Suprapubic skin (tissue), 4 donors: ENCODE data around the gene FNBP1L. TPM values are rescaled to one million over a fixed set of nuclear protein-coding genes. Genes with fewer than 3 reads are reported as not detected.

ENCODE experiments used
- DNase-seq, 2 donors: peaks; one replicate each; pipeline ENCODE4 v3.0.0-alpha.2; 2019; ENCODE audit warnings: low spot score in 2 of 2
- H3K27ac ChIP-seq: fragments of 200-600 bp; sonication (generic); one replicate; pipeline ENCODE4 v1.5.1; 2019
- H3K27me3 ChIP-seq: fragments of 200-600 bp; sonication (generic); one replicate; pipeline ENCODE4 v1.5.1; 2019
- H3K36me3 ChIP-seq: fragments of 200-600 bp; sonication (generic); one replicate; pipeline ENCODE4 v1.5.1; 2019
- H3K4me1 ChIP-seq: fragments of 200-600 bp; sonication (generic); one replicate; pipeline ENCODE4 v1.5.1; 2019
- H3K4me3 ChIP-seq: fragments of 200-600 bp; sonication (generic); one replicate; pipeline ENCODE4 v1.5.1; 2019; ENCODE audit warnings: mild to moderate bottlenecking
- H3K9me3 ChIP-seq: fragments of 200-600 bp; sonication (generic); one replicate; pipeline ENCODE4 v1.5.1; 2019
- CTCF ChIP-seq, 2 donors: fragments of 200-600 bp in 1 of 2; fragments of 450-650 bp in 1 of 2; sonication (generic) in 1 of 2; IDR thresholded peaks; one replicate each; pipeline ENCODE4 v1.5.1; 2016 to 2019; ENCODE audit warnings: antibody characterized with exemption in 2 of 2, mild to moderate bottlenecking in 1 of 2, moderate library complexity in 1 of 2
- EP300 ChIP-seq: sonication (generic); formaldehyde crosslinking; IDR thresholded peaks from one replicate; pipeline ENCODE4 v1.6.1; 2017; ENCODE audit warnings: antibody characterized with exemption
- POLR2A ChIP-seq, 2 donors: fragments of 450-650 bp; IDR thresholded peaks; one replicate each; pipeline ENCODE4 v1.6.1; 2017; ENCODE audit warnings: antibody characterized with exemption in 2 of 2, mild to moderate bottlenecking in 2 of 2, moderate library complexity in 2 of 2
- POLR2AphosphoS5 ChIP-seq, 3 donors: sonication (generic); formaldehyde crosslinking; IDR thresholded peaks; one replicate each; pipeline ENCODE4 v1.6.1; 2017; ENCODE audit warnings: antibody characterized with exemption in 3 of 3
- WGBS: methylation state at CpG from one replicate; pipeline ENCODE4 v1.1.5; 2018; 5-methylcytosine and 5-hydroxymethylcytosine counted together
- total RNA-seq, 4 donors: library from RNA; depleted of rRNA; stranded (reverse); fragments of >200 nt; gene quantifications; one replicate each; pipeline ENCODE4 v1.1.0, GENCODE V29; 2016

FNBP1L gene
- total RNA-seq, 4 donors from 2014 or later, result 18.6 to 60.8 (median 25.2) TPM

GRCh38 chr1:93533677-93534076 lies 85.8 kb downstream of the FNBP1L start:
- TF ChIP-seq CTCF (IDR thresholded peaks at IDR 0.05), result no peak
- no peak for TF ChIP-seq POLR2AphosphoS5 (IDR thresholded peaks at IDR 0.05)
- no peak for TF ChIP-seq EP300
- TF ChIP-seq POLR2A (IDR thresholded peaks at IDR 0.05), result no peak
- no peak overlapping the region for H3K4me3 ChIP-seq
- H3K9me3 ChIP-seq, result no peaks in the 10 kb centered on the region
- peaks cover 11% of the 10 kb centered on the region for H3K36me3 ChIP-seq
- DNase-seq, result no peak
- no peaks in the 10 kb centered on the region for H3K4me1 ChIP-seq
- no peak overlapping the region for H3K27ac ChIP-seq
- H3K27me3 ChIP-seq, result no peaks in the 10 kb centered on the region

GRCh38 chr1:93537396-93537795 lies 89.5 kb downstream of the FNBP1L start:
- Histone ChIP-seq H3K9me3 (no peaks in the 10 kb centered on the region), H3K4me3 (no peak overlapping the region), H3K36me3 (no peaks in the 10 kb centered on the region), H3K27me3 (no peaks in the 10 kb centered on the region), H3K4me1 (no peaks in the 10 kb centered on the region), H3K27ac (no peak overlapping the region)
- no peak for TF ChIP-seq POLR2A (IDR thresholded peaks at IDR 0.05)
- TF ChIP-seq POLR2AphosphoS5 (IDR thresholded peaks at IDR 0.05), result no peak
- TF ChIP-seq CTCF (IDR thresholded peaks at IDR 0.05), result no peak
- no peak for TF ChIP-seq EP300
- no peak for DNase-seq

- Histone ChIP-seq H3K36me3 (peaks cover 2% of the 10 kb centered on the region), H3K4me3 (no peak overlapping the region), H3K9me3 (no peaks in the 10 kb centered on the region), H3K4me1 (no peaks in the 10 kb centered on the region), H3K27me3 (no peaks in the 10 kb centered on the region), H3K27ac (no peak overlapping the region)
- no peak for DNase-seq
- WGBS, result 85% methylated on average over 2 of the region's 2 CpGs
- TF ChIP-seq POLR2A (IDR thresholded peaks at IDR 0.05), result no peak
- no peak for TF ChIP-seq EP300
- TF ChIP-seq CTCF (IDR thresholded peaks at IDR 0.05), result no peak
- no peak for TF ChIP-seq POLR2AphosphoS5 (IDR thresholded peaks at IDR 0.05)
Measured at GRCh38 chr1:93537924-93538323, 90.0 kb downstream of the FNBP1L start.

GRCh38 chr1:93541045-93541444 lies 93.1 kb downstream of the FNBP1L start:
- WGBS, result 82% methylated on average over 4 of the region's 4 CpGs
- Histone ChIP-seq H3K36me3 (peaks cover 5% of the 10 kb centered on the region), H3K27me3 (no peaks in the 10 kb centered on the region), H3K4me3 (no peak overlapping the region), H3K4me1 (no peaks in the 10 kb centered on the region), H3K27ac (no peak overlapping the region), H3K9me3 (no peaks in the 10 kb centered on the region)
- TF ChIP-seq EP300 (no peak), CTCF (IDR thresholded peaks at IDR 0.05) (no peak), POLR2A (IDR thresholded peaks at IDR 0.05) (no peak), POLR2AphosphoS5 (IDR thresholded peaks at IDR 0.05) (no peak)
- no peak for DNase-seq

GRCh38 chr1:93542398-93542797 lies 94.5 kb downstream of the FNBP1L start:
- Histone ChIP-seq H3K4me1 (no peaks in the 10 kb centered on the region), H3K27me3 (no peaks in the 10 kb centered on the region), H3K9me3 (no peaks in the 10 kb centered on the region), H3K36me3 (peaks cover 9% of the 10 kb centered on the region), H3K27ac (no peak overlapping the region), H3K4me3 (no peak overlapping the region)
- 85% methylated on average over 1 of the region's 1 CpG for WGBS
- no peak for DNase-seq
- TF ChIP-seq POLR2A (IDR thresholded peaks at IDR 0.05), result no peak
- TF ChIP-seq EP300, result no peak
- no peak for TF ChIP-seq POLR2AphosphoS5 (IDR thresholded peaks at IDR 0.05)
- TF ChIP-seq CTCF (IDR thresholded peaks at IDR 0.05), result no peak
